NCI-H748 treated with DMSO at 0.1 percent for 48 hours (cell line): ENCODE measurements around the gene NT5C2.

Experiments
- DNase-seq: peaks from one replicate; lab custom pipeline; 2025; lab: John Stamatoyannopoulos, UW

Gene NT5C2

DNA sequence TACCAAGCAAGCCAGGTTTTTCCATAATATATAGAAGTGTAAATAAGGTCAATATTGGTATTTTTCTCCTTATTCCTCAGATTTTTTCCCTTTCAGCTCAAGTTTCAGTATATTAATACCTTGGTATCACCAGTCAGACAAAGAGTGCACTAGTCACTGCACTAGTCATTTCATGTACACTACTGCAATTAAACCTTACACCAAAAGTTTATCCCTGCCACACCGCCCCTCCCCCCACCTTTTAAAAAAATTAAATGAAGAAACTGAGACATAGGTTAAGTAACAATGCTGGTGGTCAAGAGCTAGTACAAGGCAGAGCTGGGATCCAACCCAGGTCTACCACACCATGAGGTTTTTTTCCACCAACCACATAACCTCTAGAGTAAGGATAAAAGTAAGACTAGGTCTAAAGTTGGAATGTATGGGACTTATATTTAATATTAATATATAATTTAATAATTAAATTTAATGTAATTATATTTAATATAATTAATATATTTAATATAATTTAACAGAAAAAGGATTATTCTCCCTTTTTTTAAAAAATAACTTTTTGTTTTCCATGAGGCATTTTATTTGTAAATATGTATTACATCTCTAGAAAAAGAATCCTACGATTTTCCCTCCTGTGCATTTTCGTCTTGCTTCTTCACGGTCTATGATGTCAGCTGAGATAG, 68.5 kb downstream of the NT5C2 start:
- DNase-seq: no peak

DNA sequence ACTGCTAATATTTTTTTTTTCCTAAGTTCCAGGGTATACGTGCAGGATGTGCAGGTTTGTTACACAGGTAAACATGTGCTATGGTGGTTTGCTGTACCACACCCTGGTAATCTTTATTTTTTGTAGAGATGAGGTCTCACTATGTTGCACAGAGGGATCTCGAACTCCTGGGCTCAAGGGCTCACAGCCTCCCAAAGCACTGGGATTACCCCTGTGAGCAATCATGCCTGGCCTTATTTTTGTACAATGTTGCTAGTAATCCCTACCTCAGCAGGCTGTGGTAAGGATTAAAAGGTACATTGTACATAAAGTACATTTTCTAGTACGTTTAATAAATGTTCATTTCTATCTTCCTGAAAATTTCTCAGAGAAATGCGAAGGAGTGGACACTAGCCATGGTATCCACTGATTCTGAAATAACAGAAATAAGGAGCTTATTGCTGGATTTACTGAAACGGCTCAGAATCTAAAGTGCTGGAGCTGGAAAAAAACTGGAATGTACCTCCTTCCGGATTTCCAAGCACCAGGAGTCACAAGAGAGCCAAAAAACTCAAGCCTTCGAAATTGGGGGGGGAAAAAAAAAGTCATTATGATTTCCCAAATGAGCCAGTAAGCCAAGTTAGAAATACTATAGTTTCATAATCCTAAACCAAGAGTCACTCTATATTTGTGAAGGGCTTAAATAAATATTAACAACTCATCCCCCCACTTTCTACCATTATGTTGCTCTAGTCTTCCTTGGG, 69.6 kb downstream of the NT5C2 start:
- no peak for DNase-seq

GRCh38 chr10:103120977-103121735, 71.9 kb downstream of the NT5C2 start:
- no peak for DNase-seq

DNA sequence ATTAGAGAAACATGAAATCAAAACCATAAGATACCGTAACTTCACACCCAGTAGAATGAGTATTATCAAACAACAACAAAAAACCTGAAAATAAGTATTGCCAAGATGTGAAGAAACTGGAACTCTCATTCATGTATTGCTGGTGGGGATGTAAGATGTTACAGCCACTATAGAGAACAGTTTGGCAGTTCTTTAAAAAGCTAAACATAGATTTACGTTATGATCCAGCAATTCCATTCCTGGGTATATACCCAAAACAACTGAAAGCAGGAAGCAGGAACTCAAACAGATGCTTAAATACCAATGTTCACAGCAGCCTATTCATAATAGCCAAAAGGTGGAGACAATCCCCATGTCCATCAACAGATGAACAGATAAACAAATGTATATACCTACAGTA, 72.5 kb downstream of the NT5C2 start:
- no peak for DNase-seq

DNA sequence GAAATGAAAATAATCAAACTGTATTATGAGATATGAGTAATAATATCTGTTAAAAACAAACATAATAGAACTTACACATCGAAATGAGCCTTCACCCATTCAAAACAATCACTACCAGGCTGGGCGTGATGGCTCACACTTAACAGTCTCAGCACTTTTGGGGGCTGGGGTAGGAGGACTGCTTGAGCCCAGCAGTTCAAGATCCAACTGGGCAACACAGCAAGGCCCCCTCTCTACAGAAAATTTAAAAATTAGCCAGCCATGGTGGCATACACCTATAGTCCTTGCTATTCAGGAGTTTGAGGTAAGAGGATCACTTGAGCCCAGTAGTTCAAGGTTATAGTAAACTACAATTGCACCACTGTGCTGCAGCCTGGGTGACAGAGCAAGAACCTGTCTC, 75.8 kb downstream of the NT5C2 start:
- no peak for DNase-seq

DNA sequence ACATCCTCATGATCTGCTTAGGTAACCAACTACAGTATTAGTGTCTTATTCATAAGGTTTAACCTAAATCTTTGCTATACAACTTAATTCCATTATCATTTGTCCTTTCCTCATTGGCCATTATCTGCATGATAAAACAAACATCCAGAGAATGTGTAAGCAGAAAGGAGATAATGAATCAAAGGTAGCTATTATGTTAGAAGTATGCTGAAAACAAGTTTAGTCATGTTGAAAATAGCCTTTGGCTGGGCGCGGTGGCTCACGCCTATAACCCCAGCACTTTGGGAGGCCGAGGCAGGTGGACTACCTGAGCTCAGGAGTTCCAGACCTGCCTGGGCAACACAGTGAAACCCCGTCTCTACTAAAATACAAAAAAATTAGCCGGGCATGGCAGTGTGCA, 78.2 kb downstream of the NT5C2 start:
- peak; percentile 10 for DNase-seq

GRCh38 chr10:103111918-103112877, 80.9 kb downstream of the NT5C2 start:
- no peak for DNase-seq

- DNase-seq: no peak
These were observed 81.8 kb downstream of the NT5C2 start for GRCh38 chr10:103111031-103111917.

- DNase-seq: no peak
These were observed 82.7 kb downstream of the NT5C2 start for GRCh38 chr10:103110407-103110806.

DNA sequence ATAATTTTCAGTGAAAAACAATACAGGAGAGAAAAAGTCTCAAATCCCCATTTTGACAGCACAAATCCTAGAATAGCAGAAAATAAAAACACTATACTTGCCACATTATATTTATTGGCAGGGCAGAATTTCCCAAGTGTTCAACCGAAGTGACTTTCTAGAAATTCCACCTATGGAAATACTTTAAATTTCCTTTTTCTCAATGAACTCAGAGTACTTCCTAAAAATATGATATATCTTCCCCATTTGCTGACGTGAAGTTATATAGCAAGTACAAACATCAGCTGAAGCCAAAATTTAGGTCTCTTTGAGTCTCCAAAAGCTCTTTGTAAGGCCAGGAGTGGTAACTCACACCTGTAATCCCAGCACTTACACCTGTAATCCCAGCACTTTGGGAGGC, 83.3 kb downstream of the NT5C2 start:
- no peak for DNase-seq

DNA sequence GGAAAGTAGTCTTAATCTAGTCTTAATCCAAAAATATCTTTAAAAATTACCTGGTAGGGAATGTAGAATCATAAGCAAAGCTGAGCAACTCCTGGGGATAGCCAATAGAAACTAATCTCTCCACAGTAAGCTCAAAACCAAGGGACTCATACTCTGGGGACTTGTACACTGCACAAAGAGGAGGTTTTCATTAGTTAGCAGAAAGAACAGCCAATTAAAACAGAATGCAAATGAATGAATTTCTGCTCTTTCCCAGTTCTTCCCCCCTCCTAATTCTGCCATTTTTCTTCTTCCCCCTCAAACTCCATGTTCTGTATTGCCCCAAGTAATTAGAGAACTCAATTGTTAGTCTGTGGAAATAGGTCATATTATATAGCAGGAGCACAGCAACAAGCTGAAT, 86.5 kb downstream of the NT5C2 start:
- no peak for DNase-seq

- no peak for DNase-seq
These were observed 87.6 kb downstream of the NT5C2 start for GRCh38 chr10:103105462-103105861.

DNA sequence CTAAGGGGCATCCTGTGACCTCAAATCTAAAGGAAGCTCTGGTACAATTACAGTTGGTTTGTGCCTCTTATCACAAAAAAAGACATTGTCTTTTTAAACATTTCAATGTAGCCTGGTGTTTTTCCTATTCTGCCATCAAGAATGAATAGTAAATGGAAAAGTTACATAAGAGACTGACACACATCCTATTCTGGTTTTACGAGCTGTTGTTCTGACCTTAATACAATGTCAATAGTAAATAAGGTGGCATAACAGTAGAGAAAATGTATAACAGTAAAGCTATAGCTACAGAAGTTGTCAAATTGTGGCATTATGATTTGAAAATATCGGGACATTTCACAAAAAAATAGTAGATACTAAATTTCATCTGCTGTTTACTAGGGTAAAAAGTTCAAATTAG, 88.4 kb downstream of the NT5C2 start:
- no peak for DNase-seq

DNA sequence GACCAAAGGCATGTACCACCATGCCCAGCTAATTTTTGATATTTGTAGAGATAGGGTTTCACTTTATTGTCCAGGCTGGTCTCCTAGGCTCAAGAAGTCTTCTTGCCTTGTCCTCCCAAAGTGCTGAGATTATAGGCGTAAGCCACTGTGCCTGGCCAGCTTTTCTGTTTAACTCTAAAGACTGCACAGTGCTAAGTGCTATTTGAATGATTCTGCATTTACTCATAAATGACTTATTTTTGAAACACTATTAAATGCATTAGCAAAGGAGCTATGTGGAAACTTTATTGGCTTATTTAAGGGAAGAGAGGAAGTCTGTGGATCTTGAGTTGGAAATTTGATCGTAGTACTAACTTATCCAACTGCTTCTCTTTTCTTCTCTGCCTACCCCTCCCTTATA, 89.1 kb downstream of the NT5C2 start:
- no peak for DNase-seq

DNA sequence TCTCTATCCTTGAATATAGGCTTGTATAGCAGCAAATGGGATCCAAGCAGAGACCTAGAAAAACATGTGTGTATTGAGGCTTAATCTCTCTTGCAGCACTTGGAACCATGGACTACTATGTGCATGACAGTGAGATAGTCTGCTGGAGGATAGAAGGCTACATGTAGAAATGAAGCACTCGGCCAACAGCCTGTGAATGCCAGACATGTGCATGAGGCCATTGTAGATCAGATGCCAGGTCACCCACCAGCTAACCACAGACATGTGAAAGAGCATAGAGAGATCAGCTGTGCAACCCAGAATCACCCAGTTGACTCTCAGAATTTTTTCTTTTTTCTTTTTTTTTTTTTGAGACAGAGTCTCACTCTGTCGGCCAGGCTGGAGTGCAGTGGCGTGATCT, 90.9 kb downstream of the NT5C2 start:
- DNase-seq: no peak

- DNase-seq: no peak
These were observed 92.5 kb downstream of the NT5C2 start for GRCh38 chr10:103100620-103101019.

- no peak for DNase-seq
These were observed 94.8 kb downstream of the NT5C2 start for GRCh38 chr10:103098240-103098639.

- DNase-seq: no peak
These were observed 96.9 kb downstream of the NT5C2 start for GRCh38 chr10:103096130-103096529.

DNA sequence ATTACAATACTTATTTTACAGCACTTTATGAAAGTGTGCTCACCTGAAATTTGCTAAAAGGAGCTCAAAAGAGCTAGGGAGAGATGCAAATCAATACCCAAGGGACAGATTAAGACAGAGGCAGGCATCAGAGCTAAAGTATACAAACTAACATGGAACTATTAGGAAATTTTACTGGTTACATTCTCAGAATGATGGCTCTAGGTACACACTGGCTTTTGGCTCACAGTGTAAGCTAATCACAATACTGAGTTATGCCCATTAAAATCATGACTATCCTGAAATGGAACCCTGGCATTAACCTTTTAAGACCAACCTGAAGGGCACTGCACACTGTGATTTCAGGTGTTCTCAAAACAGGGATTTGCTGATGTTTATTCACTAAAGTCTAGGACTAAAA, 98.1 kb downstream of the NT5C2 start:
- no peak for DNase-seq

DNA sequence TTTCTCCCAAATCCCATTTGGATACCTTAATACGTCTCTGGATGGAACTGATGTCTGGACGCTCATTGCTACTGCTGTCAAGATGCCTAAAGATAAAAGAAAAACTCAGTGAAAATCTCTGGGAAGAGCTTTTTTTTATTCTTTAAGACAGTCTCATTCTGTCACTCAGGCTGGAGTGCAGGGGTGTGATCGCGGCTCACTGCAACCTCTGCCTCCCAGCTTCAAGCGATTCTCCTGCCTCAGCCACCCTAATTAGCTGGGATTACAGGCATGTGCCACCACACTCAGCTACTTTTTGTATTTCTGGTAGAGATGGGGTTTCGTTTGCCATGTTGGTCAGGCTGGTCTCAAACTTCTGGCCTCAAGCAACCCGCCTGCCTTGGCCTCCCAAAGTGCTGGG, 102.2 kb downstream of the NT5C2 start:
- DNase-seq: no peak

DNA sequence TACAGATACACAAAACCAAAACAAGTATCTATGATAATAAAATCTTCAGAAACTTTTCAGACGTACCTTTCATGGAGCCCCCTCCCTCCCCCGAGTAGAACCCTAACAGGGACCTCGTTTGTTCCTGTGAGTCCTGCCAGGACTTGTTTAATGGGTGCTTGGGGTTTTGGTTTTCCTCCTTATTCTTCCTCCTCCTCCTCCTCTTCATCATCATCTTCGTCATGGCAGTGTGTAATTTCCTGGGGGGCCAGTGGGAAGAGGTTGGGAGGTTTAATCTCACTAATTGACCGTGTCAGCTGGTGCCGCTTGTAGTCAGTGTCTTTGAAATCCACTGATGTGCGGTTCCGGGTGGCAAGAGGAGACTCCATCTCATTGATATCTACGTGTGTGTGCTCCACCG, 103.6 kb downstream of the NT5C2 start:
- DNase-seq: no peak
